Raji (cell line): ENCODE data around the gene ANKRD27.

ENCODE experiments used
- POLR2A ChIP-seq: IDR thresholded peaks from 2 replicates; pipeline ENCODE4 v1.6.1; 2011; ENCODE audit warnings: low read depth, low read length, control low read depth; ENCODE audit not compliant: insufficient read depth

The ANKRD27 gene

DNA sequence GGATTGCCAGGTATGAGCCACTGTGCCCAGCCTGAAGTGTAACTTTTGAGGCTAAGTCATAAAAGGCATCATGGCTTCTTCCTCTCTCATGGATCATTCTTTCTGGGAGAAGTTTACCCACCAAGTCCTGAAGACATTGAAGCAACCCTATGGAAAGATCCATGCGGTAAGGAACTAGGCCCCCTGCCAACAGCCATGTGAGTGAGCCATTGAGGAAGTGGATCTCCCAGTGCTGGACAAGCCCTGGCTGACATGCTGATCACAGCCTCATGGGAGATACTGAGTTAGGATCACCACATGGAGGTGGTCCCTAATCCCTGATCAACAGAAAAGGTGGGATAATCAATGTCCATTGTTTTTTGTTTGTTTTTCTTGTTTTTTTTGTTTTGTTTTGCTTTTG, 13.3 kb upstream of the ANKRD27 start:
- TF ChIP-seq POLR2A: no peak

DNA sequence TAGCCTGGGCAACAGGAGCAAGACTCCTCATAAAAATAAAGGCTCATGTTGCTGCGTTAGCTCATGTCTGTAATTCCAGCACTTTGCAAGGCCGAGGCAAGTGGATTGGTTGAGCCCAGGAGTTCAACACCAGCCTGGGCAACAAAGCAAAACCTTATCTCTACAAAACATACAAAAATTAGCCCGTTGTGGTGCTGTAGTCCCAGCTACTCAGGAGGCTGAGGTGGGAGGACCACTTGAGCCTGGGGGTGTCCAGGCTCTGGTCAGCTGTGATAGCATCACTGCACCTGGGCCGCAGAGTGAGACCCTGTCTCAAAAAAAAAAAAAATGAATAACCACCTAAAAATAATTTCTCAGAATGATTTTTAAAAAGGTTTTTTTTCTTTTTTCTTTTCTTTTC, 12.7 kb upstream of the ANKRD27 start:
- no peak for TF ChIP-seq POLR2A

DNA sequence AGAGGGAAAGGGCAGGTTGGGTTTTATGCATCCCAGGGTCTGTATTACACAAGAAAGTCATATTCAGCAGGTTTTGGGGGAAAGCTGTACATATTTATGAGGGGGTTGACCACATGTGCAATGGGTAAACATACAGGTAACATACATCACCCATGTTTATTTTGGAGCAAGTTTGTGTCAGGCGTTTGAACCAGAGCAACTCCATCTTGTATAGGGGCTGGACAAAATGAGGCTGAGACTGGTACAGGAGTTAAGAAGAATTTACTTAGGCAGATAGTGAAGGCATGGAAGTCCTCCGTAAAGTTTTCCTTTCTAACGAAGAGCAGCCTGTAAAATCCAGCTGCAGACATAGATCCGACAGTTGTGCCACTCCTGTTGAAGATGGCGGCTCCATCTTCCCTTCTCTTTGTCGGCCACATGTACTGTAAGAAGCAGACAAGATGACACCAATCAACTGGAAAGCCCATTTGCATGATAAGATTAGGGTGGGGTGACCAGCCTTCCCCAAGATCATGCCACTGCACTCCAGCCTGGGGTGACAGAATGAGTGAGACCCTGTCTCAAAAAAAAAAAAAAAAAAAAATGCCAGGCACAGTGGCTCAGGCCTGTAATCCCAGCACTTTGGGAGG, 12.0 kb upstream of the ANKRD27 start:
- TF ChIP-seq POLR2A: no peak

DNA sequence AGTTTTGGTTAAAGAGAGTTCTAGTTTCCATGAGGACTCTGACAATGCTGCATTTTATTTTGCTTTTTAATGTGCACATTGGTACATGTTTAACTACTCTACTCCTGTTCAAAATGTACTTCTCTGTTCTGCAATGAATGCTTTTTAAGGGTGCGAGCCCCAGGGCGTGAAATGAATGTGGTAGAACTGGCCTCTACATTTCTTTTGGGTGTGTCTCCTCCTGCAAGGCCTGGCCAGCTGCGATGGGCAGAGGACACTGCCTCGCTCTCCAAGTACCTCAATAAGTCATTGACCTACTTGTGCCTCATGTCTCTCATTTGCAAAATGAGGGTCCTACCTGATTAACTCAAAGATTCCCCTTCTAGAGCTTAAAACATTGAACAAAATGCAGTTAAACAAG, 7.3 kb upstream of the ANKRD27 start:
- no peak for TF ChIP-seq POLR2A

DNA sequence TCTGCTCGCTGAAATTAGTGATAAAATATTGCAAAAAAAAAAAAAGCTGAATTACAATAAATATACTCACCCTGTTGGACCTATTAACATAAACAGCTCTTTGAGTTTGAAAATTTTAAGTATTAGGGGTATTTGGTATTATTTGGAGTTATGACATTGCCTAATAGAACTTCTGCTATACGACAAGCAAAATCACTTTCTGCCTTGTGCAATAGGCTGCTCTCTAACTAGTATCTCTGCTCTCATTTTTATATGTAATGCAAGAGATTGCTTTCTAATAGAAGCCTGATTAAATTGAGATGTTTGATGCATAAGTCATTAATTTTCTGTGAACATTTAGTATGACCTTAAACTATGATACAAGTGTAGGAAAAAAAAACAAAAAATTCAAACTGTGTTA, 6.0 kb upstream of the ANKRD27 start:
- no peak for TF ChIP-seq POLR2A

DNA sequence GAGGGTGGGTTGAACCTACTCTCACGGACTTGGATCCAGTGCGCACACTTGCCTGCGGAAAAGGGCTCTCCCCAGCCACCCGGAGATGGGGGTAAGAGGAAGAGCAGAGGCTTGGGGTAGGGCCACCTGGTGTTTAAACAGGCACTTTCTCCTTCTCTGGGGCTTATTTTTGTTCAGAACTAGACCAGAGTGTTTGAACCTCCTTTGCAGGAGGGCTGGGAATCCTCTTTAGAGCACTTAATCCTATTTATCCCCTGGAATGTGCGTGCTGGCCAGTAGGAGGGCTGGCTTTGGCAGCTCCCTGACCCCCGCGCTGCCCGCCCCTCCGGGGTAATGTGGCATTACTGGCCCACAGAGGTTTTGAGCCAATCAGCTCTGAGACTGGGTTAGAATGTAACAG, 2.7 kb upstream of the ANKRD27 start:
- TF ChIP-seq POLR2A: no peak

DNA sequence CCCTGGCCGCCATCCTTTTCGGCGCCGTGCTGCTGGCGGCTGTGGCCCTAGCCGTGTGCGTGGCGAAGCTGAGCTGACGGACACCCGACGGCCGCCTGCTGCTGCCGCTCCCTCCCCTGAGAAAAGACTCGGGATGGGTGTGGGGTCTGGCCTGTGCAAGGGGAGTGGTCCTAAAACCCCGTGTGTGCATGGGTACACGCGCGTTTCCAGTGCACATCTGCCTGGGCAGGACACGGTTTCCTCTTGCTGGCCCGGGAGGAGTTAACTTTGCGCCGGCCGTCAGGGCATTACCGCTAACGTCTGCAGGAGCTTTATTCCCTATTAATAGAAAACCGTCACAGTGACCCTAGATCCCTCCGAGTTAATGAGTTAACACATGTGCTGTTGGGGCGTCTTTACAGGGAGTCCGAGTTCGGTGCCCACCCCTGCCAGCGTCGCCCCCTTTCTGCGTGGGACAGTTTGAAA, 1.9 kb upstream of the ANKRD27 start:
- no peak for TF ChIP-seq POLR2A

DNA sequence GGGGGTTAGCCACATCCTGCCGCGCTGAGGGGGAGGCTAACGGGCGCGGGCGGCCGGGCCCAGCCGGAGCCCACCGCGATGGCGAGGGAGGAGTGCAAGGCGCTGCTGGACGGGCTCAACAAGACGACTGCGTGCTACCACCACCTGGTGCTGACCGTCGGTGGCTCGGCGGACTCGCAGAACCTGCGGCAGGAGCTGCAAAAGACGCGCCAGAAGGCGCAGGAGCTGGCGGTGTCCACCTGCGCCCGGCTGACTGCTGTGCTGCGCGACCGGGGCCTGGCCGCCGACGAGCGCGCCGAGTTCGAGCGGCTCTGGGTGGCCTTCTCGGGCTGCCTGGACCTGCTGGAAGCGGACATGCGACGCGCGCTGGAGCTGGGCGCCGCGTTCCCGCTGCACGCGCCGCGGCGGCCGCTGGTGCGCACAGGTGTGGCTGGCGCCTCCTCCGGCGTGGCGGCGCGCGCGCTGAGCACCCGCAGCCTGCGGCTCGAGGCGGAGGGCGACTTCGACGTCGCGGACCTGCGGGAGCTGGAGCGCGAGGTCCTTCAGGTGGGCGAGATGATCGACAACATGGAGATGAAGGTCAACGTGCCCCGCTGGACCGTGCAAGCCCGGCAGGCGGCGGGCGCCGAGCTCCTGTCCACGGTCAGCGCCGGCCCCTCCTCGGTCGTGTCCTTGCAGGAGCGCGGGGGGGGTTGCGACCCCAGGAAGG, 1.4 kb upstream of the ANKRD27 start:
- no peak for TF ChIP-seq POLR2A

DNA sequence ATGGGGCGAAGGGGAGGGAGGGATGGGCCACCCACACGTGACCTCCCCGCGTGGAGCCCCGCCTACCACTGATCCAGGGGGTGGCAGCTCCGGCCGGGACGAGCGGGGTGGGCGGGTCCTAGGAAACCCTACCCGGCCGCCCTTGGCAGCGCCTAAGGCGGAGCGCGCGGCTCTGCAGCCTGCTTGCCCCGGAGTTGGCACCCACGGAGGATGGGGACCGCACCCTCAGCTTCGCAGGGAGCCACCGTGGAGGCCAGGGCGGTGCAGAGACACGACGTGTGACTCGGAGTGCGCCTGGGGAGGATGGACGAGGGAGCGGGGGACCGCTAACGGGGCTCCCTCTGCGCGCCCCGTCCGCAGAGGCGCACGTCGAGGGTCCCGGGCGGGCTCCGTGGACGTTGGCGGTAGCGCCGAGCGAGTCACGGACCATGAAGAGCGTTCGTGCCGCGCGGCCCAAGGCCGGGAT, 773 bp upstream of the ANKRD27 start, which contains the start of gene RGS9BP:
Gene RGS9BP, plus strand, starts transcription at position 129 of the 466 bp plus-strand sequence. CDS start 416 bp downstream, outside the sequence.
- no peak for TF ChIP-seq POLR2A

DNA sequence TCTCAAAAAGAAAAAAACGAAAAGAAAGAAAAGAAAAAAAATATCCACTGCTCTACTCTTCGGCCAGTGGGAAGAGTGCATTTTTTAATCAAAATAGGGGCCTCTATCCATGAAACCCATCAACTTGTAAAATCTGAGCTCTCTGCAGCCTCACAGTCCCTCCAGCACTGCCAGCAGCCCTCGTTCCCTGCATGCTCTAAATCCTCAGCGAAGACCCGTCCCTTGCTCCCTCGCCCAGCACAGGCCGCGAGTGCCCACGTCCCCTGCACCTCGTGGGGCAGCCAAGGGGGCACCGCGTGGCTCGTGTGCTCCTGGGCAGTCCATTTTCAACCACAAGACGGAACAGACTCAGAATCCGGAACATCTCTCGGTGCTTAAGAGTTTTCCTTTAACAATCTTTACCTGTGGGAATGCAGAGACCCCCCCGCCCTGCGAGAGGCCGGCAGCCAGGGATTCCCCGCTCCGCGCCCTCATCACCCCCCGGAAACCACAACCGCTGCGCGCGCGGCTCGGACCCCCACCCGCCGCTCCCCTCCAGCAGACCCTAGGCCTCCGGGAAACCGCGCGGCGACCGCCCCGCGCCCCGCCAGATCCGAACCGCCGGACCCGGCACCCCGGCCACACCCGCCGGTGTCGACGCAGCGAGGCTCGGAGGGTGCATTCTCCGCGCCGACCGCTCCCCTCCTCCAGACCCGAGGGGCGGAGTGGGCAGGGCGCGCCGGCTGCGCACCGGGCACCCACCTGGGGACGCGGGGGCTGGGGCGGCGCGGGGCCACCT, 638 bp downstream of the ANKRD27 start:
- TF ChIP-seq POLR2A: no peak

DNA sequence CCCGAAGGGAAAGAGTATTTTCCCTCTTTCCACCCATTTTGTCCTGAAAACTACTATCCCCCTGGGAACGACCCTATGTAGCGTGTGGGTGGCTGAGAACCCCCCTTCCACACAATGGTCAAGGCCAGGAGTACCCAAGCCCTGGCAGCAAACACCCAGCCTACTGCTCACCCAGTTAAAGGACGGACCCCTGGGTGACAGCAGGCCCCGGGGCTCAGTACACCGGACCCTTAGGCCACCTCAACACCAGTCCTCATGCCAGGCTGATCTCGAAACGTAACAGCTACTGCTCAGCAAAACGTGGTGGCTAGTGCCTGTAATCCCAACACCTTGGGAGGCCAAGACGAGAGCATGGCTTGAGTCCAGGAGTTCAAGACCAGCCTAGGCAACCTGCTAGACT, 1.4 kb downstream of the ANKRD27 start:
- no peak for TF ChIP-seq POLR2A

DNA sequence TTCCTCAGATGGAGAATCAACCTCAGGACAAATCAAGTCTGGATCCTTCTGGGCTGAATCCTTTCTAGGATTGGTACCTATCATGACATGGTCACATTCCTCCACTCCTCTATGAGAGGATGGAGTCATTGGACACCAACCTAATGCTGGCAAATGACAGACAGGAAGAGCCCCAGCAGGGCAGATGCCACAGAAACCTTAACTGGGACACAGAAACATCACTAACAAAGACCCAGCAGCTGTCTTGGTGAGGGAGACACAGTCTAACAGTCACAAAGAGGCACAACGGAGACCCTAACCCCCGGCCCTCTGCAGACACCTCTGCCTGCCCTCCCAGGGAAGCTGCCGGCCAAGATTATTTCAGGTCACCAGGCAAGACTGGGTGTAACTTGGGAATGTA, 2.1 kb downstream of the ANKRD27 start:
- no peak for TF ChIP-seq POLR2A

DNA sequence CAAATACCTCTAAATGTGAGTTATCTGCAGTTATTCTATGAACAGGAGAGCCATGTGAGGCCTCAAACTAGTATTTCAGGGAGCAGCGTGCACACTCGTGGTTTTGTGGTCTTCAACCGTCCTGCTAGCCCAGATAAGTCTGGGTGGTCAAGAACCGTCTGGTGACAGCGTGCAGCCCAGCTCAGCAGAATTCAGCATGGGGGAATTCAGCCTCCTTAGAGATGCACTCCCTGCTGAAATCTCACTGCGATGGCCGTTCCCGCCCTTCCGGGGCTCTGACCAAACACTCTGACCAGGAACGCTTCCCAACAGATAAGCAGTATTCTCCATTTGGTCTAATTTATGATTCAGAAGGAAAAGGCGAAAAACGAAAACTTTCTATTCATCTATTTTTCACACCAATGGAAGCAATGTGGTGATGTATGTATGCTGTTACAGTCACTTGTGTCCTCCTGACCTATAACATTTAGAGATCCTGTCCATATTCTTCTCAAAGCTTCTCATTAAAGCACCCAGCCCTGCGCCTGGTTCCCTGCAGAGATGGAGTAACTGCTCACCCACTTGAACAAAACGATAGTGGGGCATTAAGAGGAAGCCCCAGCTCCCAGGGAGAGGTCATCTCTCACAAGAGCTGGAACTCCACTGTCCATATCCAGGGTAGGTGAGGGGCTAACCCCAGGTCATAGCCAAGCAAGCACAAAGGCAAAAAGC, 2.9 kb downstream of the ANKRD27 start:
- no peak for TF ChIP-seq POLR2A

DNA sequence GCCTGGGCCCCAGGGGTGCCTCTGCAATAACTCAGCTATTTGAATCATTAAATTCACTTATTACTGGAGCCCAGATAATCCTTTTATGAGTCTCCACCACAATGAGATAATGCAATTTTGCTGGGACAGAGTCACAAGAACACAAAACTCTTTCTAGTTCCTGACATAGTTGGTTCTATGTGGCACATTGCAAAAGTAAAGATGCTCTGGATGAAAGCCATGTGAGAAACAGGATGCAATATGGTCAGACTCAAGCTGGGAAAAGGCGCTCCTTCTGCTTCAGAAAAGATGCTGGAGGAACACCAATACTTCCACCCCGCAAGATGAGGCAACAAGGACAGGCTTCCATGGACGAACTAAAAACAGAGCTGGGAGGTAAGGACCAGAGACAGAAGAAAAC, 5.7 kb downstream of the ANKRD27 start:
- no peak for TF ChIP-seq POLR2A

DNA sequence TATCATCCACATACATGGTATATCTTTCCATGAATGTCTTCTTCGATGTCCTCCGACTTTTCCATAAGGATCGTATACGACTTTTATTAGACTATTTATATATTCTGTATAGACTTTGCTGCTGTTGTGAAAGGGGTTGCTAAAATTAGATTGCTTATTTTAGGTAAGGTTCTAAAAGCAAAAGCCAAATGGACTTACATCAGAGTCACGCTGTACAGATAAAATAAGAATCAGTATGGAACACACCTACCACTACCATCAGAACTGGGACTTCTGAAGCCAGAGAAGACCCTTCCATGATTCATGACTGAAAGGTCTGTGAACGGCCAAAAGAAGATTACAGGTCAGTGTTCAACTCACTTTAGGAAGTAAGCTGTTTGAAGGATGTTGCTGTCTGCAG, 8.9 kb downstream of the ANKRD27 start:
- no peak for TF ChIP-seq POLR2A
